Mucosa of descending colon (tissue), 3 donors: ENCODE results near the gene GNPDA1. TPM values are rescaled to one million over a fixed set of nuclear protein-coding genes. Genes with fewer than 3 reads are reported as not detected.
A peak's percentile ranks its signal among the peaks of the same experiment; 100 is the strongest.

ENCODE experiments used
- ATAC-seq: fragments of 200-7000 bp; cut with Tn5 transposase; one replicate; pipeline ENCODE4 v1.9.1; 2020; ENCODE audit warnings: mild to moderate bottlenecking, moderate library complexity
- DNase-seq, 3 donors: peaks; one replicate each; pipeline ENCODE4 v3.0.0-alpha.2; 2020
- H3K36me3 ChIP-seq: fragments of 200-600 bp; one replicate; pipeline ENCODE4 v1.8.0; 2021; ENCODE audit warnings: low read depth, mild to moderate bottlenecking
- H3K4me1 ChIP-seq: fragments of 200-600 bp; one replicate; pipeline ENCODE4 v1.8.0; 2021; ENCODE audit warnings: low read depth, mild to moderate bottlenecking
- H3K4me3 ChIP-seq: fragments of 200-600 bp; one replicate; pipeline ENCODE4 v1.8.0; 2021; ENCODE audit warnings: mild to moderate bottlenecking
- H3K9me3 ChIP-seq: fragments of 200-600 bp; one replicate; pipeline ENCODE4 v1.8.0; 2021; ENCODE audit warnings: mild to moderate bottlenecking
- intact Hi-C, 2 donors: fragments of 100-400 bp; cut with DNase I in 1 of 2; cut with micrococcal nuclease in 1 of 2; formaldehyde crosslinking; loops; one replicate each; pipeline versions ENCODE4 v1.11.0 to v1.11.1; 2022; cut with DNase I, micrococcal nuclease
- total RNA-seq, 3 donors: library from RNA; stranded (reverse); fragmentation: NEBNext Ultra II Directional in 2 of 3; extraction: Animal tissue kit (Norgen Biotek cat#: 25700) in 2 of 3; gene quantifications; one replicate each; pipeline versions ENCODE4 v1.2.1 to v1.2.4, GENCODE V29; 2021 to 2023
- TF ChIP-seq, protein P1 (sequence below): fragments of 200-600 bp; IDR thresholded peaks from one replicate; pipeline ENCODE4 v1.8.0; 2022; ENCODE audit warnings: antibody characterized with exemption, mild to moderate bottlenecking
- donor health status: DM: no; HTN: no; CAD: no; lungs with moderate emphysema.
- donor health status: DM: no; HTN: no; CAD: no.
- donor health status: DM: no; HTN: yes; CAD: no.

The GNPDA1 gene
- total RNA-seq, 3 donors from 2014 or later = 10.0 to 29.4 (median 25.3) TPM

DNA sequence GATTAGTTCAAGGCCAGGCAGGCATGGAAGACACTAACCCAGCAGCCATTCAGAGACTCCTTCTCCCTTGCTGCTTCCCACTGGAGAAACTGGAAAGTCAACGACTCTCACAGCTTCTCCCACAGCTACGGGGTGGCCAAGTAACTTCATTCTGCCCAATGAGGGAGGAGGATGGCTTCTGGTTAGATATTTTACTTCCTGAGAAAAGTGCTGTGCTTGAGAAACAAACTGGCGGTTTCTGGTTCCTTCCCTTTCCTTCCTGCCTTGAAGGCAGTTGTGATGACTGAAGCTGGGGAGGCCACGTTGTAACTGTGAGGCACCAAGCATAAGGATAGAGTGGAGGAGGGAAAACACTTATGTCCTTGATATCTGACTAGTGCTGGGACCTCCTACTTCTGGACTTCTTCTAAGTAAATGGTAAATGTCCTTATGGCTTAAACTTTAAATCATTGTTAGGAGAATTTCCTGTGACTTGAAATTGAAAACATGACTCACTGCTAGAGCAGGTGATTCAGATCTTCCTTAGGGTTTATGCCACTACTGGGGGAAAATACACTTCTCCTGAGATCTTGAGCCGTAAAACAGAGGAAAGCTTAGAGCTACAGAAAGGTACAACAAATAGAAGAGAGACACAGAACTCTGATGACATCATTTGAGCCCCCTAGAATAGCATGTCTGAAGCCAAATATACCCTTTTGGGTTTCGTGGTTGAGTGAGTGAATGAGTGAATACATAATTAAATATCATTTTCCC, 3.1 kb upstream of the GNPDA1 start:
- ATAC-seq = peak; percentile 8
- Histone ChIP-seq H3K4me3 (no peak overlapping the region), H3K9me3 (peaks cover 5% of the 10 kb centered on the region), H3K4me1 (peaks cover 10% of the 10 kb centered on the region), H3K36me3 (no peaks in the 10 kb centered on the region)
- DNase-seq = peak in 1 of 3 donors; percentile 31
- TF ChIP-seq, protein P1, sequence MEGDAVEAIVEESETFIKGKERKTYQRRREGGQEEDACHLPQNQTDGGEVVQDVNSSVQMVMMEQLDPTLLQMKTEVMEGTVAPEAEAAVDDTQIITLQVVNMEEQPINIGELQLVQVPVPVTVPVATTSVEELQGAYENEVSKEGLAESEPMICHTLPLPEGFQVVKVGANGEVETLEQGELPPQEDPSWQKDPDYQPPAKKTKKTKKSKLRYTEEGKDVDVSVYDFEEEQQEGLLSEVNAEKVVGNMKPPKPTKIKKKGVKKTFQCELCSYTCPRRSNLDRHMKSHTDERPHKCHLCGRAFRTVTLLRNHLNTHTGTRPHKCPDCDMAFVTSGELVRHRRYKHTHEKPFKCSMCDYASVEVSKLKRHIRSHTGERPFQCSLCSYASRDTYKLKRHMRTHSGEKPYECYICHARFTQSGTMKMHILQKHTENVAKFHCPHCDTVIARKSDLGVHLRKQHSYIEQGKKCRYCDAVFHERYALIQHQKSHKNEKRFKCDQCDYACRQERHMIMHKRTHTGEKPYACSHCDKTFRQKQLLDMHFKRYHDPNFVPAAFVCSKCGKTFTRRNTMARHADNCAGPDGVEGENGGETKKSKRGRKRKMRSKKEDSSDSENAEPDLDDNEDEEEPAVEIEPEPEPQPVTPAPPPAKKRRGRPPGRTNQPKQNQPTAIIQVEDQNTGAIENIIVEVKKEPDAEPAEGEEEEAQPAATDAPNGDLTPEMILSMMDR = no peak
- intact Hi-C loops = no loop called here

DNA sequence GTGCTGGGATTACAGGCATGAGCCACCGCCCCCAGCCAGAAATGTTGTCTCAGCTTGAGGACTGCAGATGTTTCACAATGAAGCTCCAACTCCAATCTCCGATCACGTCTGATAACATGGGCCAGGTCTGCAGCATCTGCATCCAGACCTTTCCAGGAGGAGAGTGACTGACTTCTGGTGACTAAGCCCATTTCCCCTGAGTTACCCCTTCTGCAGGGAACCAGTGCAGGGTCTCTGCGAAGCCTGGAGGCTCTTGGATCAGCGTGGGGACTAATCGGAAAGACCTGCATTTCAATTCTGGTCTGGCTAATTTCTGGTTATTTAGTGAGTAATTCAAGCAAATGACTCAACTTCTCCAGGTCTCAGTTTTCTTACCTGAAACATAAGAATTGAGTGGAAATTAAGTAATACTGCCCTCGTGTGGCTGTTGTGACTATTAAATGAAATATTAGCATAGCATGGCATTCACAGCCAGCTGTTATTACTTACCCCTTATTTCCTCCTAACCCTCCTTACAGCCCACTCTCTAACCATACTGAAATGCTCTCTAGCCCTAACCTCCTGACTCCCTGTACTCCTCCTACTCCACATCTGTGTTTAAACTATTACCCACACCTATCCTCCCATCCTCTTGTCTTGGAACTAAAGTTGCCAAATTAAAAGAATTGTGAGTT, 2.2 kb upstream of the GNPDA1 start:
- Histone ChIP-seq H3K9me3 (peaks cover under 1% of the 10 kb centered on the region), H3K4me3 (no peak overlapping the region), H3K36me3 (no peaks in the 10 kb centered on the region), H3K4me1 (peaks cover 10% of the 10 kb centered on the region)
- DNase-seq = peak in 2 of 3 donors; percentile 24 to 79
- intact Hi-C loops = no loop called here
- TF ChIP-seq, protein P1 = peak; percentile 10
- ATAC-seq = peak; percentile 30

DNA sequence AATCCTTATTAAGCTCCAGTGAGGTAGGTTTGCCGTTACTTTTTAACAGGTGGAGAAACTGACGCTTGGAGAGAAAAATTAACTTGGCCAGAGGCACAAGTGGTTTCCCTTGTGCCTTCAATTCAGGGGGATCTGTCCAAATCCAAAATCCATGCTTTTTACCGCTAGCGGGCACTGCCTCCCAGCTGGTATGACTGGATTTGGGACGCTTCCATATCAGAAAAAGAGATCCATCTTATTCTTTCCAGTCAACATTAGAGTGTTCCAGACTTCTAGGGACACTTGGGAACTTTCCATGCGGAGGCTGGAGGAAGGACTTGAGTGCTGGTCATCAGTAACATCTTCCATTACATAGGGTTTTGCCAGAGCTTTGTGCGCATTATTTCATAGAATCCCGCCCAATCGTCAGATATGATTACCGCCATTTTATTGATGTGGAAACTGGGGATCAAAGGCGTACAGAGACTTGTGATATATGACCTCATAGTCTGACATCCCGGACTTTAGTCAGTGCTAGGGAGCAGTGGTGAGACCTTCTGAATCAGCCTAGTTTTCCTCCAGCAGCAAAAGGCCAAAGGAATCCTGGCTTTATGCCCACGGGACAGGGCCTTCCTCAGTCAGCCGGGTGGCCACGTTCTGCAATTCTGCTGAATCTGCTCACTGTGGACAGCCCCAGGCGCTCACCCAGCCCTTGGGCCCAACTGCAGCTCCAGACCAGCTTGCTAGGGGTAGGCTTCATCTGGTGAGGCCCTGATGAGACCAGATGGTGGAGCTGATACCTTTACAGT, 1.1 kb upstream of the GNPDA1 start:
- intact Hi-C loops = no loop called here
- DNase-seq (peak; percentile 35 to 62 (median 39)), ATAC-seq (peak; percentile 6)
- no peak overlapping the region for H3K4me3 ChIP-seq
- H3K9me3 ChIP-seq = no peaks in the 10 kb centered on the region
- H3K4me1 ChIP-seq = peaks cover 10% of the 10 kb centered on the region
- no peaks in the 10 kb centered on the region for H3K36me3 ChIP-seq
- TF ChIP-seq, protein P1 = no peak

DNA sequence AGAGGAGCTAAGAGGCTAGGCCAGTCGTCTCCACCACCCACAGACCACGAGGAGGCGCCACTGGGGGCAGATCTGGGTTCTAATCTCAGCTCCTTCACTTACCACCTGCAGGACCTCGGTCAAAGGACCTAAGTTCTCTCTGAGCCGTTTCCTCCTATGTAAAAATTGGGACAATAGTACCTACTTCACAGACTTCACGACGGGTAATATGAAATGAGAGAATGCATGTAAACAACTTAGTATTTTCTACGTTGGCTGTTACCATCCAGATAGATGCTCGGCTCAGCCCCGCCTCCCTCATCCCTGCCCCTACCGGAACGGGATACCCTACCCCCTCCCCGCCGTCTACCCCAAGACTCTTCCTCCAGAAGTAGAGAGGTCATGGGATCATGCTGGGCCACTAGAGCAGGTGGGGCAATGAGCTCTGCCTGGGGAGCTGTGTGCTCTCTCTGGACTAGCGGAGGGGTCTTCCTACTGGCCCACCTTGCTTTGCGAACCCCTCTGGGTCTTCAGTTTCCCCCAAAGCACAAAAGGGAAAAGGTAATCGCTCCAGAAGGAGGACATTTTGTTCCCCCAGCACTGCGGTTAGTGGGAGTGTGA, 541 bp downstream of the GNPDA1 start:
- peak; percentile 64 to 69 (median 66) for DNase-seq
- TF ChIP-seq, protein P1 = peak; percentile 12
- H3K9me3 ChIP-seq = no peaks in the 10 kb centered on the region
- no peaks in the 10 kb centered on the region for H3K36me3 ChIP-seq
- ATAC-seq = peak; percentile 55
- intact Hi-C loops = no loop called here
- peaks cover 10% of the 10 kb centered on the region for H3K4me1 ChIP-seq
- peak overlapping the region; percentile 30 for H3K4me3 ChIP-seq

DNA sequence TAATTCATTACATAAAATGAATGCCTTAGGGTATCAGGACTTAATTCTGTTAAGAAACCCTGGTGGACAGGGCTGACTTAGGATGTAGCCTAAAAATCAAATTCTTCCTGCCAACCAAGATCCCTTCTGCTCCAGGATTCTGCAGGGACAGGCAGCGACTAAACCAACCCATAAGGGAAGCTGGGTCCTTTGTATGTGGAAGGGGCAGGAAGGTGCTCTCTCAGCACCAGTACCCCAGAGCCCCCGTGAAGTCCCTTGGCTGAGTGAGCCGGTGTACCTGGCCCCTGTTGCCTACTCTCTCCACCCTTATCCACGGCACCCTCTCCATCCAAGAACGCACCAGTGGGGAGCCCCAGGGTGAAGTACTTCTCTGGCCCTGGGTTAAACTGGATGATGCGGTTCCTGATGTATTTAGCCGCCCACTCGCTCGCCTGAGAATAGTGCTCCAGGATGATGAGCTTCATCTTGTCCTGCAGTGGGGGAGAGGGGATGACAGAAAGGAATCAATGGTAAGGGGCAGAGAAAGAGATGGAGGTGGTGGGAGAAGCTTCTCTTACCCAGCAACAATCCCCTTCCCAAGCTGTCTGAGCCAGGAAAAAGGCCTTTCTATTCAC, 1.1 kb downstream of the GNPDA1 start:
- Histone ChIP-seq H3K4me3 (no peak overlapping the region), H3K9me3 (no peaks in the 10 kb centered on the region), H3K36me3 (no peaks in the 10 kb centered on the region), H3K4me1 (peaks cover 10% of the 10 kb centered on the region)
- DNase-seq (peak in 1 of 3 donors; percentile 21), ATAC-seq (no peak)
- intact Hi-C loops = no loop called here
- TF ChIP-seq, protein P1 = no peak
